ENCODE measurements around the gene FBLN5.
"Not testable (repeated sequence)": the region's sequence is repeated elsewhere in the genome, so short reads cannot be mapped to it uniquely, and the experiment has no call there.

Gene FBLN5

GRCh38 chr14:91882369-91882768 is 65.1 kb downstream of the FBLN5 start:
- DNase-seq = no peak

- no peak for DNase-seq
Measured at GRCh38 chr14:91879196-91879595, 68.3 kb downstream of the FBLN5 start.

- no peak for DNase-seq
Measured at GRCh38 chr14:91878274-91878673, 69.2 kb downstream of the FBLN5 start.

GRCh38 chr14:91877376-91877915 is 70.0 kb downstream of the FBLN5 start:
- DNase-seq = no peak

- no peak for DNase-seq
Measured at GRCh38 chr14:91876492-91876891, 71.0 kb downstream of the FBLN5 start.

- no peak for DNase-seq
Measured at GRCh38 chr14:91875525-91876286, 71.8 kb downstream of the FBLN5 start.

GRCh38 chr14:91873471-91874415 is 73.8 kb downstream of the FBLN5 start:
- no peak for DNase-seq

GRCh38 chr14:91872517-91873470 is 74.7 kb downstream of the FBLN5 start:
- DNase-seq = no peak

GRCh38 chr14:91872011-91872501 is 75.4 kb downstream of the FBLN5 start:
- DNase-seq = no peak

GRCh38 chr14:91871401-91871800 is 76.1 kb downstream of the FBLN5 start:
- DNase-seq = not testable (repeated sequence)

- no peak for DNase-seq
Measured at GRCh38 chr14:91870890-91871289, 76.6 kb downstream of the FBLN5 start.

GRCh38 chr14:91870001-91870400 is 77.5 kb downstream of the FBLN5 start:
- DNase-seq = no peak

GRCh38 chr14:91869556-91869955 is 77.9 kb downstream of the FBLN5 start:
- no peak for DNase-seq

- DNase-seq = no peak
Measured at GRCh38 chr14:91867316-91867988, 80.0 kb downstream of the FBLN5 start, which contains the start of gene TC2N. TSS of gene TC2N (minus strand) at chr14:91867536. CDS start at chr14:91813769, 53,767 bp downstream.

- DNase-seq = no peak
Measured at GRCh38 chr14:91866511-91867295, 80.8 kb downstream of the FBLN5 start.

GRCh38 chr14:91866061-91866460 is 81.4 kb downstream of the FBLN5 start:
- DNase-seq = no peak

- DNase-seq = no peak
Measured at GRCh38 chr14:91862417-91862816, 85.1 kb downstream of the FBLN5 start.

GRCh38 chr14:91861091-91861490 is 86.4 kb downstream of the FBLN5 start:
- no peak for DNase-seq

GRCh38 chr14:91860238-91860637 is 87.3 kb downstream of the FBLN5 start:
- no peak for DNase-seq

- no peak for DNase-seq
Measured at GRCh38 chr14:91858536-91859275, 88.8 kb downstream of the FBLN5 start.

All from NCI-H1092 (cell line).